HG03521 (cell line): ENCODE data around the gene DENND10.
"Not testable (repeated sequence)": the region's sequence is repeated elsewhere in the genome, so short reads cannot be mapped to it uniquely, and the experiment has no call there.

ENCODE experiments used
- ATAC-seq: cut with Tn5 transposase; IDR thresholded peaks from one replicate; pipeline ENCODE4 v1.9.1; 2021; ENCODE audit warnings: mild to moderate bottlenecking, moderate library complexity; ENCODE audit not compliant: unreplicated experiment

DENND10 gene

GRCh38 chr10:119096641-119097415 is 7.1 kb upstream of the DENND10 start:
- ATAC-seq: not testable (repeated sequence)

GRCh38 chr10:119098576-119098975 is 5.3 kb upstream of the DENND10 start:
- no peak for ATAC-seq

GRCh38 chr10:119100434-119101238 is 3.3 kb upstream of the DENND10 start:
- no peak for ATAC-seq

- no peak for ATAC-seq
These were observed 2.4 kb upstream of the DENND10 start for GRCh38 chr10:119101366-119102098.

GRCh38 chr10:119103241-119103902 is 541 bp upstream of the DENND10 start:
- ATAC-seq: no peak

GRCh38 chr10:119104654-119105015 is 722 bp downstream of the DENND10 start:
- no peak for ATAC-seq

- ATAC-seq: no peak
These were observed 1.2 kb downstream of the DENND10 start for GRCh38 chr10:119105155-119105554.

GRCh38 chr10:119105899-119106298 is 2.0 kb downstream of the DENND10 start:
- not testable (repeated sequence) for ATAC-seq

- not testable (repeated sequence) for ATAC-seq
These were observed 3.2 kb downstream of the DENND10 start for GRCh38 chr10:119107106-119107505.

GRCh38 chr10:119107771-119108170 is 3.9 kb downstream of the DENND10 start:
- ATAC-seq: not testable (repeated sequence)

- ATAC-seq: no peak
These were observed 8.1 kb downstream of the DENND10 start for GRCh38 chr10:119112056-119112455.

GRCh38 chr10:119113751-119114732 is 10.1 kb downstream of the DENND10 start:
- no peak for ATAC-seq

- ATAC-seq: no peak
These were observed 12.0 kb downstream of the DENND10 start for GRCh38 chr10:119115926-119116325.

- ATAC-seq: no peak
These were observed 12.5 kb downstream of the DENND10 start for GRCh38 chr10:119116326-119116951.

GRCh38 chr10:119118231-119118630 is 14.3 kb downstream of the DENND10 start:
- no peak for ATAC-seq

GRCh38 chr10:119119400-119119799 is 15.5 kb downstream of the DENND10 start:
- ATAC-seq: no peak

GRCh38 chr10:119120413-119120867 is 16.5 kb downstream of the DENND10 start:
- peak; percentile 79 for ATAC-seq

- no peak for ATAC-seq
These were observed 17.0 kb downstream of the DENND10 start for GRCh38 chr10:119120875-119121274.

GRCh38 chr10:119125942-119126341 is 22.0 kb downstream of the DENND10 start:
- ATAC-seq: no peak
